CD14-positive monocyte (primary cell): ENCODE data around the gene PFDN2. TPM values are rescaled to one million over a fixed set of nuclear protein-coding genes. Genes with fewer than 3 reads are reported as not detected.

Experiments
- DNase-seq, 3 donors: peaks; one replicate each; pipeline ENCODE4 v3.0.0-alpha.2; 2011 to 2022
- H2AFZ ChIP-seq: 2 replicates; pipeline ENCODE4 v1.6.0; 2012; ENCODE audit warnings: mild to moderate bottlenecking, low read depth, low read length, inconsistent platforms; ENCODE audit not compliant: insufficient read depth, poor library complexity, severe bottlenecking
- H3K27ac ChIP-seq, 2 donors: 1 replicate in 1 of 2; 2 replicates in 1 of 2; pipeline ENCODE4 v1.5.1; 2012 to 2013; ENCODE audit warnings: low read length in 2 of 2, control low read depth in 1 of 2, inconsistent platforms in 1 of 2, low read depth in 1 of 2, mild to moderate bottlenecking in 1 of 2
- H3K27me3 ChIP-seq, 2 donors: one replicate each; pipeline versions ENCODE4 v1.6.0 to v1.6.1; 2011 to 2013; ENCODE audit warnings: low read length in 2 of 2; ENCODE audit not compliant: control insufficient read depth in 2 of 2, insufficient read depth in 2 of 2
- H3K36me3 ChIP-seq, 2 donors: replicated peaks in 1 of 2; 1 replicate in 1 of 2; 2 replicates in 1 of 2; pipeline versions ENCODE4 v1.5.1 to v1.6.1; 2012 to 2013; ENCODE audit warnings: low read length in 2 of 2, control low read depth in 1 of 2, inconsistent platforms in 1 of 2, mild to moderate bottlenecking in 1 of 2; ENCODE audit not compliant: insufficient read depth in 2 of 2, control insufficient read depth in 1 of 2
- H3K4me1 ChIP-seq, 2 donors: 1 replicate in 1 of 2; 2 replicates in 1 of 2; pipeline versions ENCODE4 v1.5.1 to v1.6.1; 2012 to 2013; ENCODE audit warnings: low read length in 2 of 2, control low read depth in 1 of 2, inconsistent platforms in 1 of 2, mild to moderate bottlenecking in 1 of 2, moderate library complexity in 1 of 2; ENCODE audit not compliant: insufficient read depth in 2 of 2, control insufficient read depth in 1 of 2
- H3K4me2 ChIP-seq: replicated peaks from 2 replicates; pipeline ENCODE3; 2012; ENCODE audit warnings: low read length, moderate library complexity, mild to moderate bottlenecking; ENCODE audit not compliant: poor library complexity, severe bottlenecking; ENCODE audit errors: extremely low read depth
- H3K4me3 ChIP-seq, 3 experiments: fragments of 200-600 bp in 1 of 3; sonication (generic) in 1 of 3; replicated peaks in 1 of 3; 1 replicate in 2 of 3; 2 replicates in 1 of 3; pipeline ENCODE4 v1.5.1; 2011 to 2013; ENCODE audit warnings: low read length in 3 of 3, mild to moderate bottlenecking in 3 of 3, control low read depth in 2 of 3, low read depth in 2 of 3, inconsistent platforms in 1 of 3, moderate library complexity in 1 of 3
- H3K79me2 ChIP-seq: 2 replicates; pipeline ENCODE4 v1.6.0; 2012; ENCODE audit warnings: mild to moderate bottlenecking, control low read depth, inconsistent platforms, low read length, moderate library complexity; ENCODE audit not compliant: insufficient read depth
- H3K9ac ChIP-seq: 2 replicates; pipeline ENCODE4 v1.6.0; 2017; ENCODE audit warnings: low read length, mild to moderate bottlenecking; ENCODE audit not compliant: insufficient read depth, poor library complexity, severe bottlenecking
- H3K9me3 ChIP-seq, 2 donors: replicated peaks in 1 of 2; 1 replicate in 1 of 2; 2 replicates in 1 of 2; pipeline versions ENCODE4 v1.5.1 to v1.6.1; 2012 to 2013; ENCODE audit warnings: low read length in 2 of 2, control low read depth in 1 of 2; ENCODE audit not compliant: control insufficient read depth in 1 of 2, insufficient read depth in 1 of 2
- H4K20me1 ChIP-seq: 2 replicates; pipeline ENCODE4 v1.6.0; 2012; ENCODE audit warnings: mild to moderate bottlenecking, low read length, control low read depth, moderate library complexity; ENCODE audit not compliant: insufficient read depth
- H3K27ac Mint-ChIP-seq, 7 donors: one replicate each; pipeline ENCODE4 v1.8.0; 2020; ENCODE audit warnings: mild to moderate bottlenecking in 7 of 7, mixed read lengths in 7 of 7, moderate library complexity in 6 of 7, inconsistent platforms in 2 of 7
- H3K27me3 Mint-ChIP-seq, 3 donors: one replicate each; pipeline ENCODE4 v1.8.0; 2021 to 2022; ENCODE audit warnings: low read depth in 3 of 3, mild to moderate bottlenecking in 3 of 3, mixed read lengths in 3 of 3, moderate library complexity in 3 of 3, inconsistent platforms in 1 of 3
- H3K36me3 Mint-ChIP-seq, 2 donors: one replicate each; pipeline ENCODE4 v1.8.0; 2020; ENCODE audit warnings: mixed read lengths in 2 of 2, inconsistent platforms in 1 of 2, mild to moderate bottlenecking in 1 of 2
- H3K4me1 Mint-ChIP-seq: one replicate; pipeline ENCODE4 v1.8.0; 2020; ENCODE audit warnings: mild to moderate bottlenecking, mixed read lengths
- H3K4me3 Mint-ChIP-seq, 2 donors: one replicate each; pipeline ENCODE4 v1.8.0; 2020; ENCODE audit warnings: mild to moderate bottlenecking in 2 of 2, mixed read lengths in 2 of 2, moderate library complexity in 1 of 2
- H3K9me3 Mint-ChIP-seq, 7 donors: one replicate each; pipeline ENCODE4 v1.8.0; 2020 to 2022; ENCODE audit warnings: mixed read lengths in 7 of 7, mild to moderate bottlenecking in 6 of 7, moderate library complexity in 6 of 7, inconsistent platforms in 2 of 7
- CTCF ChIP-seq: fragments of 200-600 bp; IDR thresholded peaks from one replicate; pipeline ENCODE4 v1.8.0; 2022; ENCODE audit warnings: antibody characterized with exemption, mild to moderate bottlenecking
- WGBS: methylation state at CpG from one replicate; pipeline ENCODE4 v1.1.5; 2013; ENCODE audit warnings: missing lambda C conversion rate; ENCODE audit not compliant: insufficient coverage; 5-methylcytosine and 5-hydroxymethylcytosine counted together
- intact Hi-C, 2 donors: fragments of 100-400 bp; cut with micrococcal nuclease; formaldehyde crosslinking; loops; one replicate each; pipeline versions ENCODE4 v1.15.0 to v1.15.1; 2023
- polyA plus RNA-seq, 3 donors: library from polyadenylated mRNA; depleted of rRNA in 1 of 3; unstranded in 2 of 3; stranded (reverse) in 1 of 3; fragments of 300-500 nt in 2 of 3; fragments of >200 nt in 1 of 3; fragmentation: Illumina TruSeq in 2 of 3; gene quantifications; 1 replicate in 2 of 3; 2 replicates in 1 of 3; pipeline ENCODE4 v1.2.3, GENCODE V29; 2012 to 2021

The PFDN2 gene
- polyA plus RNA-seq, 3 donors, result 59.1 to 80.7 (median 65.6) TPM

DNA sequence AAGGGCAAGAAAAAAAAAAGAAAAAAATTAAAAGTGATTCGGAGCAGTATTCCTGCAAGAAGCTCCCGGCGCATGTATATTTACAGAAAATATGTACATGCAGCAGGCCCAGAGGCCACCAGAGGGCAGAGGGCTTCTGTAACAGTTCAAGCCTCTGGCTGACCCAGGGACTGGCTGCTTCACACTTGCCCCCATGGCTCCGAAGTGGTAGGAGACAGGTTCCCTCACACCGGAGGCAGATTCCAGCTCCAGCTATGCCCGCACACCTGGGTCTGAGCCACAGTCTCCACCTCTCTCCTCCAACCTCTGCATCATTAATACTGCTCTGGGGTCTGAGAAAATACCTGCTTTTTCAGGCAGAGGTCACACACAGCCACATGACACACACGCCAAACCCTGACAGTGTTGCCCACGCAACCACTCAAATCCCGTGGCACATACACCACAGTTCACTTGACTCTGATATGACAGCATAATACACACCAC lies 45.9 kb downstream of the PFDN2 start:
- peaks cover 1 to 12% of the 10 kb centered on the region in 2 donors for H3K36me3 Mint-ChIP-seq
- H3K4me2 ChIP-seq, result no peak overlapping the region
- peaks cover 36% of the 10 kb centered on the region for H3K79me2 ChIP-seq
- peaks cover under 1% of the 10 kb centered on the region for H4K20me1 ChIP-seq
- peak; percentile 69 to 84 (median 79) for DNase-seq
- H3K4me3 Mint-ChIP-seq, result no peak overlapping the region
- no peaks in the 10 kb centered on the region for H3K36me3 ChIP-seq
- intact Hi-C loops, result loop anchor here (1.0 to 5.0 kb wide), 3 partner anchors 11 to 60 kb away; partner anchors contain the start of gene DEDD (in 1 of the 2)
- peak overlapping the region in 6 of 7 donors; percentile 43 to 82 (median 72) for H3K27ac Mint-ChIP-seq
- H3K4me1 Mint-ChIP-seq, result peaks cover 42% of the 10 kb centered on the region
- no peaks in the 10 kb centered on the region for H3K27me3 ChIP-seq
- no peaks in the 10 kb centered on the region for H3K9me3 ChIP-seq
- no peak overlapping the region for H3K9ac ChIP-seq
- H3K27me3 Mint-ChIP-seq, result peaks cover 0 to 1% (median under 1%) of the 10 kb centered on the region in 3 donors
- H3K4me3 ChIP-seq, result no peak overlapping the region
- peak; percentile 91 for TF ChIP-seq CTCF
- WGBS, result 33% methylated on average over 8 of the region's 9 CpGs
- peaks cover 0 to 2% (median 0%) of the 10 kb centered on the region in 7 donors for H3K9me3 Mint-ChIP-seq
- H3K27ac ChIP-seq, result no peak overlapping the region
- H2AFZ ChIP-seq, result peak overlapping the region; percentile 19
- peaks cover 35 to 38% of the 10 kb centered on the region in 2 donors for H3K4me1 ChIP-seq

- Histone ChIP-seq H3K27me3 (no peaks in the 10 kb centered on the region), H3K9me3 (no peaks in the 10 kb centered on the region), H3K79me2 (peaks cover 47% of the 10 kb centered on the region), H3K4me1 (peaks cover 46 to 50% of the 10 kb centered on the region in 2 donors), H3K4me3 (no peak overlapping the region), H3K4me2 (no peak overlapping the region), H3K36me3 (peaks cover 3 to 5% of the 10 kb centered on the region in 2 donors), H3K27ac (peak overlapping the region; percentile 93 to 97), H2AFZ (no peak overlapping the region), H4K20me1 (peaks cover 12% of the 10 kb centered on the region), H3K9ac (no peak overlapping the region)
- peak in 2 of 3 donors; percentile 39 to 40 for DNase-seq
- Mint-ChIP-seq H3K27ac (peak overlapping the region; percentile 98 to 100 (median 99)), H3K36me3 (peaks cover 6 to 22% of the 10 kb centered on the region in 2 donors), H3K4me1 (peaks cover 52% of the 10 kb centered on the region), H3K9me3 (peaks cover 0 to 2% (median 0%) of the 10 kb centered on the region in 7 donors), H3K27me3 (peaks cover 0 to 2% (median 1%) of the 10 kb centered on the region in 3 donors), H3K4me3 (no peak overlapping the region)
- no CpG with 5 or more reads among the region's 4 CpGs for WGBS
- TF ChIP-seq CTCF, result no peak
- intact Hi-C loops, result loop anchor here in 1 of 2 donors (2.0 to 5.0 kb wide), 2 partner anchors 26 to 62 kb away; partner anchors contain the start of gene DEDD
These were observed 47.1 kb downstream of the PFDN2 start for GRCh38 chr1:161070761-161071160.
